HG03457 (cell line): Measurements from ENCODE around the gene EXOC6.
"Not testable (repeated sequence)": the region's sequence is repeated elsewhere in the genome, so short reads cannot be mapped to it uniquely, and the experiment has no call there.

ENCODE experiments used
- ATAC-seq: cut with Tn5 transposase; IDR thresholded peaks from one replicate; pipeline ENCODE4 v1.9.1; 2021; ENCODE audit warnings: moderate number of reproducible peaks; ENCODE audit not compliant: unreplicated experiment

The EXOC6 gene

GRCh38 chr10:92931597-92931996 lies 83.3 kb downstream of the EXOC6 start:
- no peak for ATAC-seq

- ATAC-seq: no peak
Measured at GRCh38 chr10:92937876-92938275, 89.6 kb downstream of the EXOC6 start.

GRCh38 chr10:92938841-92939240 lies 90.5 kb downstream of the EXOC6 start:
- ATAC-seq: no peak

- ATAC-seq: no peak
Measured at GRCh38 chr10:92942226-92942625, 93.9 kb downstream of the EXOC6 start.

GRCh38 chr10:92946491-92946890 lies 98.2 kb downstream of the EXOC6 start:
- no peak for ATAC-seq

- not testable (repeated sequence) for ATAC-seq
Measured at GRCh38 chr10:92952573-92952972, 104.3 kb downstream of the EXOC6 start.

- ATAC-seq: no peak
Measured at GRCh38 chr10:92957223-92958010, 109.1 kb downstream of the EXOC6 start.

- no peak for ATAC-seq
Measured at GRCh38 chr10:92961638-92962037, 113.3 kb downstream of the EXOC6 start.

GRCh38 chr10:92965314-92965713 lies 117.0 kb downstream of the EXOC6 start:
- ATAC-seq: no peak

- no peak for ATAC-seq
Measured at GRCh38 chr10:92967641-92968040, 119.3 kb downstream of the EXOC6 start.

GRCh38 chr10:92969151-92969550 lies 120.8 kb downstream of the EXOC6 start:
- ATAC-seq: no peak

GRCh38 chr10:92970301-92971070 lies 122.2 kb downstream of the EXOC6 start:
- no peak for ATAC-seq

GRCh38 chr10:92972066-92972870 lies 123.9 kb downstream of the EXOC6 start:
- no peak for ATAC-seq

- ATAC-seq: no peak
Measured at GRCh38 chr10:92972886-92973285, 124.6 kb downstream of the EXOC6 start.

- not testable (repeated sequence) for ATAC-seq
Measured at GRCh38 chr10:92976278-92976677, 128.0 kb downstream of the EXOC6 start.

- no peak for ATAC-seq
Measured at GRCh38 chr10:92989250-92989649, 140.9 kb downstream of the EXOC6 start.

- ATAC-seq: no peak
Measured at GRCh38 chr10:92990615-92991014, 142.3 kb downstream of the EXOC6 start.

GRCh38 chr10:92991513-92991912 lies 143.2 kb downstream of the EXOC6 start:
- no peak for ATAC-seq

- ATAC-seq: no peak
Measured at GRCh38 chr10:92993699-92994272, 145.5 kb downstream of the EXOC6 start.

- no peak for ATAC-seq
Measured at GRCh38 chr10:92995509-92995908, 147.2 kb downstream of the EXOC6 start.

- no peak for ATAC-seq
Measured at GRCh38 chr10:92997620-92998019, 149.3 kb downstream of the EXOC6 start.
